22Rv1 (cell line): ENCODE results near the gene STARD3.
A peak's percentile ranks its signal among the peaks of the same experiment; 100 is the strongest.

Source experiments
- H3K27ac ChIP-seq: fragments of 450-650 bp; 2 replicates; pipeline ENCODE4 v1.5.1; 2017
- ZFX ChIP-seq: fragments of 450-650 bp; IDR thresholded peaks from 2 replicates; pipeline ENCODE4 v1.6.1; 2017; ENCODE audit warnings: antibody characterized with exemption, borderline replicate concordance
- TF ChIP-seq, protein P1 (sequence below): fragments of 450-650 bp; IDR thresholded peaks from 2 replicates; pipeline ENCODE4 v1.5.1; 2017; ENCODE audit warnings: mild to moderate bottlenecking

STARD3 gene

DNA sequence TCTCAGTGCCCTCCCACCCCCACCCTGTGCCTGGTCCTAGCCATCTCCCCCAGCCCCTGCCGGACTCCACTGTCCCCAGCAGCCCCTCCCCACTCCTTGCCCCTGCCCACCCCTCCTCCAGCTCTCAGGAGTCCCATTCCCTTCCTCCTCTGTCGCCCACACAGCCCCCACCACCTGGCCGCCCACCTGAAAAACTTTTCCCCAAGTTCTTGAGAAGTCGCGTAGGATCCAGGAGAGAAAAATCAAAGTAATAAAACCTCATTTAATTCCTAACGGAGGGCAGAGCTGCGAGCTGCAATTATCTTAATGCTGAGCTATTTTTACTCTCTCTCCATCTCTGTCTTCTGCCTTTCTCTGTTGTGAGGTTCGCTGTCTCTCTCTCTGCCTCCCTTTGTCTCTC lies 12.6 kb upstream of the STARD3 start:
- no peak overlapping the region for H3K27ac ChIP-seq
- TF ChIP-seq ZFX, result no peak
- TF ChIP-seq, protein P1, sequence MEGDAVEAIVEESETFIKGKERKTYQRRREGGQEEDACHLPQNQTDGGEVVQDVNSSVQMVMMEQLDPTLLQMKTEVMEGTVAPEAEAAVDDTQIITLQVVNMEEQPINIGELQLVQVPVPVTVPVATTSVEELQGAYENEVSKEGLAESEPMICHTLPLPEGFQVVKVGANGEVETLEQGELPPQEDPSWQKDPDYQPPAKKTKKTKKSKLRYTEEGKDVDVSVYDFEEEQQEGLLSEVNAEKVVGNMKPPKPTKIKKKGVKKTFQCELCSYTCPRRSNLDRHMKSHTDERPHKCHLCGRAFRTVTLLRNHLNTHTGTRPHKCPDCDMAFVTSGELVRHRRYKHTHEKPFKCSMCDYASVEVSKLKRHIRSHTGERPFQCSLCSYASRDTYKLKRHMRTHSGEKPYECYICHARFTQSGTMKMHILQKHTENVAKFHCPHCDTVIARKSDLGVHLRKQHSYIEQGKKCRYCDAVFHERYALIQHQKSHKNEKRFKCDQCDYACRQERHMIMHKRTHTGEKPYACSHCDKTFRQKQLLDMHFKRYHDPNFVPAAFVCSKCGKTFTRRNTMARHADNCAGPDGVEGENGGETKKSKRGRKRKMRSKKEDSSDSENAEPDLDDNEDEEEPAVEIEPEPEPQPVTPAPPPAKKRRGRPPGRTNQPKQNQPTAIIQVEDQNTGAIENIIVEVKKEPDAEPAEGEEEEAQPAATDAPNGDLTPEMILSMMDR, result no peak

DNA sequence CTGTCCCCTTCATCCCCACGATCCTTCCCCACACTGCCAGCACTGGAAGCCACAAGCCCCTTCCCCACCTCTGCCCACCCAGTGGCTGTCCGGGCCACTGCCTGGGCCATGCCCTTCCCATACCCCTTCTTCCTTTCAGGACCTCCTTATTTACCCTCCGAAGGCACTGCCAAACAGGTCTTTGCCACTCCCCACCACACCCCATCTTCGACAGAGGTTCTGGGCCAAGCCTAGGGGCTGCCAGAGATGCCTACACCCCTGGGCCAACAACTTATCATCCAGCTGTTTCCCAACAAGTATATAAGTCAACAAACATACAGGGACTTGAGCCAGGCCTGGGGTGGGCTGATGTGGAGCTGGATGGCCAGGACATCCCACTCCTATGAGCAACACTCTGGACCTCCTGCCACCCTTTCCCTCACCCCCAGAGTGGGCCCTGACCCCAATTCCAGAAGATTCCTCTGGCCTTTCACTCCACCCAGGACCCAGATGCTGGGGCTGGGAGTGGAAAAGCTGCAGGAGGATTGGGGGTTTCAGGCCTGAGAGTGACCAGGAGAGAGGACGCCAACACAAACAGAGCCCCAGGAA lies 11.7 kb upstream of the STARD3 start:
- no peak overlapping the region for H3K27ac ChIP-seq
- no peak for TF ChIP-seq ZFX
- TF ChIP-seq, protein P1, result no peak

DNA sequence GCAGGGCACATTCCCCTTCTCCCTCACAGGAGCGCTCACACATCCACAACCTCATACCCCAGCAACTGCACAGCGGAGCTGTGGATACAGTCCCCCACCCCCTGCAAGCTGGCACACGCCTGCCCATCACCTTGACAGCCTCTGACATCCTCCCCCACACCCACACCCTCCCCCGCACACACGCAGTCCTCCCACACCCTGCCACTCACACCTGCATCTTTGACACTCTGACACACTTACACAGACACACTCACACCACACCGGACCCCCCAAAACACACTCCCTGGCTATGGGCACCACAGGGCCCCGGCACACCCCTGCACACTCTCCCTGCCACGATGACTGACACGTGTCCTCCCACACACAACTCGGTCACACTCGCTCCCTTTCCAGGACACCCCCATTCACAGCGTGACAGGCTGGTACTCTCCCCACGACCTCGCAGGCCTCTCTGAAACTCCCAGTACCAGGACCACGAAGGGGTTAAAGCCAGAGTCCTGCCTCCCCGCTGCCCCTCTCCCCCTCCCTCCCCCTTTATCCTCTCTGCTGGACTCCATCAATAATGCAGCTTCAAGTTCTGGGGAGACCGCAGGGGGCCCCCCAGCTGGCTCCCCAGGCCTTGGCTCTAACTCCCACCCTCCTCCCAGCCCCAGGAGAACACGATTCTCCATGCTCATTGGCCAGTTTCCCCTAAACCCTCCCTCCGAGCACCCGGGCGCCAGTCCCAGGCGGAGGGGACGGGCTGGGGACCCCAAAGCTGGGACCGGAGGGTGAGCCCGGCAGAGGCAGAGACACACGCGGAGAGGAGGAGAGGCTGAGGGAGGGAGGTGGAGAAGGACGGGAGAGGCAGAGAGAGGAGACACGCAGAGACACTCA lies 10.5 kb upstream of the STARD3 start, which contains the start of gene PPP1R1B:
TSS of gene PPP1R1B (plus strand) at position 782 of the 876 bp plus-strand sequence. CDS start 441 bp downstream, outside the sequence.
- peak within 1 kb of the TSS; percentile 80; the same call in 1 of the 2 replicates for H3K27ac ChIP-seq
- TF ChIP-seq, protein P1, result no peak
- TF ChIP-seq ZFX, result no peak

DNA sequence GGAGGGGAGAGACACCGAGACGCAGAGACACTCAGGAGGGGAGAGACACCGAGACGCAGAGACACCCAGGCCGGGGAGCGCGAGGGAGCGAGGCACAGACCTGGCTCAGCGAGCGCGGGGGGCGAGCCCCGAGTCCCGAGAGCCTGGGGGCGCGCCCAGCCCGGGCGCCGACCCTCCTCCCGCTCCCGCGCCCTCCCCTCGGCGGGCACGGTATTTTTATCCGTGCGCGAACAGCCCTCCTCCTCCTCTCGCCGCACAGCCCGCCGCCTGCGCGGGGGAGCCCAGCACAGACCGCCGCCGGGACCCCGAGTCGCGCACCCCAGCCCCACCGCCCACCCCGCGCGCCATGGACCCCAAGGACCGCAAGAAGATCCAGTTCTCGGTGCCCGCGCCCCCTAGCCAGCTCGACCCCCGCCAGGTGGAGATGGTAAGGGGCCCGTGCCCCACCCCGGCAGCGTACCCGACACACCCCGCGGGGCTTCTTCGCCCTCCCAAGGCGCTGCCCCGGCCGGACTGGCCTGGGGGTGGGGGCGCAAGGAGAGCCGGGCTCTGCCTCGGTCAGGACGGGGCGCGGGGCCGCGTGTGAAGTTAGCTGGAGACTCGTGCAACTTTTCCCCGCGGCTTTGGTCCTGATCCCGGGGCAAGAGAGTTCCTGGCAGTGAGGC lies 9.8 kb upstream of the STARD3 start:
- TF ChIP-seq, protein P1, result no peak
- no peak for TF ChIP-seq ZFX

DNA sequence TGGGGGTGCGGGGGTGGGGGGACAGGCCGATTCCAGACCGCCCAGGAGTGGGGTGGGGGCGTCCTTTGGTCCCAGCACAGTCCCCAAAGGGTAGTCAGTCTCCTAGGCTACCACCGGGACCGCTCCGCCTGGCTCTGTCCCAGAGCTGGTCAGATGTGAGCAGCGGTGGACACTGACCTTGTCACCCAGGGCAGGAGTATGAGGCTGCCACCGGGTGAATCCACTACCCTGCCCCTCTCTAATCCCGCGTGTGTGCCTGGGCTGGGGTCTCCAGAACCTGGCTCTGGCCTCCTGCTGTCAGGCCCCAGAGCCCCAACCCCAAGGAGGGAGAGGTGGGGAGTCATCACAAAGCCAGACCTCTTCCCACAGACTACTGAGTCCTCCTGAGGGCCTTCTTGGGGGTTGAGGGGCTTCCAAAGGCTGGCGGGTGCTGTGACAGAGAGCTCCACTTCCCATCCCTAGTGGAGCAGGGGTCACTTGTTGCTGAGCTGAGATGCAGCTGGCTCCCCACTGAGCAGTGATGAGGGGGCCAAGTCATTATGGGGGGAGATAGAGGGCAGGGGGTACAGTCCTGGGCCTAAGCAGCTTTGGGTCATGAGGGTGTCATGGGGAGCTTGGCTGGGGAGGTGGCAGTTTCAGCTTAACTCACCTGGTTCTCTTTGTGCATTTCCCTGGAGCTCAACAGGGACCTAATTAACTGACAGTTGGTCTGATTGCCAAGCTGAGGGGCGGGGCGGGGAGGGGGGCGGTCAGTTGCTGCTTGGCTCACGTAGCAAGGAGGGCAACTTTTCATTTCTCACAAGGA lies 9.0 kb upstream of the STARD3 start:
- H3K27ac ChIP-seq, result peak overlapping the region; percentile 80; the same call in 1 of the 2 replicates
- no peak for TF ChIP-seq ZFX
- TF ChIP-seq, protein P1, result no peak

More for the DNA sequence above, 9.8 kb upstream of the STARD3 start:
- H3K27ac ChIP-seq, result peak overlapping the region; percentile 80; the same call in 1 of the 2 replicates

DNA sequence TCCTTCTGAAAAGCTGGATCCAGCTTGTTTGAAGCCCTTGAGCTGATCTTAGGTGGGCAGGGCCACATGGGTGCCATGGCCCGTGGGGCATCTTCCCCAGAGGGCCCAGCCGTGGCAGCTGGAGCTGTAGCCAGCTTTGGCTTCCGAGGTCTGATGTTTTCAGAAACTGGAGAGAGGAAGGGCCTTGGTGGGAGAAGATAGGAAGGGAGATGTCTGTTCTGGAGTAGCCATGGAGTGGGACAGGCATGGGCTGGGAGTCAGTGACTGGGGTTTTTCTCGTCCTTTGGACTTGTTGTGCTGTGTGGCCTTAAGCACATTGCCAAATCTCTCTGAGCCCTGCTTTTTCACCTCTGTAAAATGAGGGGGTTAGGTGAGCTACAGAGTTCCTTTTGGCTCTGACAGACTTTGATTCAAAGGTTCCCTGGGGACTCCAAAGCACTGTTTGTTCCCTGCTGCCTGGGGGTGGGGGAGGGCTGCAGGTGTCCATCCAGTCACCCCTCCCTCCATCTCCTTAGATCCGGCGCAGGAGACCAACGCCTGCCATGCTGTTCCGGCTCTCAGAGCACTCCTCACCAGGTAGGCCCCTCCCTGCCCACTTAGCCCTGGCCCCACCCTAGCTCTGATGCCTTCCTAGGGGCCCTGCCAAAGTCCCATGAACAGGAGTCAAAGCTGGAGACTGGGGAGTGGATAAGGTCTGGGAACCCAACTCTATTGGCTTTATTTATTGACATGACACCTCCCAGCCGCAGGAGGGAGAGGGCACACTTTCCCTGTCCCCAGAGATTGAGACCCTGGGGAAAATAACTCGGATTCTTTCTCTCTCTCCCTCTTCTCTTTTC lies 8.1 kb upstream of the STARD3 start:
- H3K27ac ChIP-seq, result peak overlapping the region; percentile 80
- TF ChIP-seq, protein P1, result no peak
- TF ChIP-seq ZFX, result no peak
